ENCODE measurements around the gene CPEB4. TPM values are rescaled to one million over a fixed set of nuclear protein-coding genes. Genes with fewer than 3 reads are reported as not detected.

Gene CPEB4
- total RNA-seq, 4 donors from 2014 or later = 20.1 to 26.6 (median 24.2) TPM

GRCh38 chr5:173904151-173904550 is 16.0 kb downstream of the CPEB4 start:
- H3K4me1 ChIP-seq = peaks cover 0 to 58% (median 10%) of the 10 kb centered on the region in 4 donors
- 91 to 97% methylated on average over 1 of the region's 1 CpG for WGBS, 2 donors
- no peak overlapping the region for H3K27ac ChIP-seq
- no peaks in the 10 kb centered on the region for H3K27me3 ChIP-seq
- no peaks in the 10 kb centered on the region for H3K36me3 ChIP-seq
- DNase-seq (ENCODE audit: low spot score in 2 of 2) = no peak
- TF ChIP-seq EP300 (IDR thresholded peaks at IDR 0.05) = no peak
- no peak for TF ChIP-seq POLR2A (IDR thresholded peaks at IDR 0.05)
- no peak for TF ChIP-seq CTCF (IDR thresholded peaks at IDR 0.05)
- no peaks in the 10 kb centered on the region for H3K9me3 ChIP-seq
- H3K4me3 ChIP-seq = no peak overlapping the region

GRCh38 chr5:173907284-173907683 is 19.1 kb downstream of the CPEB4 start:
- H3K9me3 ChIP-seq = no peaks in the 10 kb centered on the region
- peaks cover 0 to 59% (median 12%) of the 10 kb centered on the region in 4 donors for H3K4me1 ChIP-seq
- H3K4me3 ChIP-seq = no peak overlapping the region
- DNase-seq (ENCODE audit: low spot score in 2 of 2) = no peak
- no peak for TF ChIP-seq POLR2A (IDR thresholded peaks at IDR 0.05)
- peak in 1 of 2 donors; percentile 45 for TF ChIP-seq EP300 (IDR thresholded peaks at IDR 0.05)
- TF ChIP-seq CTCF (IDR thresholded peaks at IDR 0.05) = no peak
- H3K27me3 ChIP-seq = no peaks in the 10 kb centered on the region
- WGBS, 2 donors = 78 to 92% methylated on average over 1 of the region's 1 CpG
- H3K36me3 ChIP-seq = peaks cover 0 to 4% (median 0%) of the 10 kb centered on the region in 3 donors
- peak overlapping the region in 2 of 4 donors; percentile 46 to 61 for H3K27ac ChIP-seq

- no peak for DNase-seq (ENCODE audit: low spot score in 2 of 2)
- Histone ChIP-seq H3K27ac (peak overlapping the region in 2 of 4 donors; percentile 60 to 61), H3K4me1 (peaks cover 0 to 54% (median 9%) of the 10 kb centered on the region in 4 donors)
Observed at GRCh38 chr5:173907686-173908371, 19.7 kb downstream of the CPEB4 start.

GRCh38 chr5:173909199-173909598 is 21.1 kb downstream of the CPEB4 start:
- Histone ChIP-seq H3K4me3 (no peak overlapping the region), H3K27ac (peak overlapping the region in 2 of 4 donors; percentile 60 to 62), H3K4me1 (peaks cover 0 to 50% (median 8%) of the 10 kb centered on the region in 4 donors), H3K36me3 (peaks cover 0 to 4% (median 0%) of the 10 kb centered on the region in 3 donors), H3K27me3 (no peaks in the 10 kb centered on the region), H3K9me3 (no peaks in the 10 kb centered on the region)
- WGBS, 2 donors = 14 to 19% methylated on average over 3 of the region's 3 CpGs
- DNase-seq (ENCODE audit: low spot score in 2 of 2) = peak in 1 of 2 donors; percentile 50
- TF ChIP-seq EP300 (IDR thresholded peaks at IDR 0.05) = peak; percentile 74 to 75
- TF ChIP-seq CTCF (IDR thresholded peaks at IDR 0.05) = no peak
- TF ChIP-seq POLR2A (IDR thresholded peaks at IDR 0.05) = no peak

More at GRCh38 chr5:173907686-173908371, 19.7 kb downstream of the CPEB4 start:
- Histone ChIP-seq H3K36me3 (peaks cover 0 to 4% (median 0%) of the 10 kb centered on the region in 3 donors), H3K27me3 (no peaks in the 10 kb centered on the region), H3K4me3 (no peak overlapping the region), H3K9me3 (no peaks in the 10 kb centered on the region)
- WGBS, 2 donors = 46 to 54% methylated on average over 3 of the region's 3 CpGs
- TF ChIP-seq EP300 (IDR thresholded peaks at IDR 0.05) (no peak), CTCF (IDR thresholded peaks at IDR 0.05) (no peak), POLR2A (IDR thresholded peaks at IDR 0.05) (no peak)

- TF ChIP-seq CTCF (IDR thresholded peaks at IDR 0.05) (no peak), POLR2A (IDR thresholded peaks at IDR 0.05) (no peak), EP300 (IDR thresholded peaks at IDR 0.05) (no peak)
- peaks cover 0 to 4% (median 0%) of the 10 kb centered on the region in 3 donors for H3K36me3 ChIP-seq
- DNase-seq (ENCODE audit: low spot score in 2 of 2) = no peak
- no peaks in the 10 kb centered on the region for H3K9me3 ChIP-seq
- no peaks in the 10 kb centered on the region for H3K27me3 ChIP-seq
- peak overlapping the region in 2 of 4 donors; percentile 60 to 62 for H3K27ac ChIP-seq
- H3K4me1 ChIP-seq = peaks cover 0 to 54% (median 8%) of the 10 kb centered on the region in 4 donors
- no peak overlapping the region for H3K4me3 ChIP-seq
- WGBS, 2 donors = 80 to 82% methylated on average over 3 of the region's 3 CpGs
Observed at GRCh38 chr5:173910215-173910614, 22.1 kb downstream of the CPEB4 start.

All from tibial nerve (tissue), 4 donors.